Endodermal cell (in vitro differentiated cells): ENCODE data around the gene RND3. TPM values are rescaled to one million over a fixed set of nuclear protein-coding genes. Genes with fewer than 3 reads are reported as not detected.

Experiments used
- DNase-seq: peaks from one replicate; pipeline ENCODE4 v3.0.0-alpha.2; 2017
- H3K27ac ChIP-seq: 2 replicates; pipeline ENCODE4 v1.5.1; 2013; ENCODE audit warnings: mild to moderate bottlenecking, low read depth, low read length, moderate library complexity
- H3K27me3 ChIP-seq: 2 replicates; pipeline ENCODE4 v1.6.1; 2013; ENCODE audit warnings: mild to moderate bottlenecking, low read length, moderate library complexity; ENCODE audit not compliant: insufficient read depth, control insufficient read depth, poor library complexity, severe bottlenecking
- H3K36me3 ChIP-seq: 2 replicates; pipeline ENCODE4 v1.7.0; 2013; ENCODE audit warnings: mild to moderate bottlenecking, low read length, moderate library complexity; ENCODE audit not compliant: control insufficient read depth, insufficient read depth
- H3K4me1 ChIP-seq: one replicate; pipeline ENCODE4 v1.7.0; 2013; ENCODE audit warnings: low read length; ENCODE audit not compliant: control insufficient read depth, insufficient read depth
- H3K4me3 ChIP-seq: 2 replicates; pipeline ENCODE4 v1.5.1; 2013; ENCODE audit warnings: mild to moderate bottlenecking, low read length, moderate library complexity
- H3K9ac ChIP-seq: 2 replicates; pipeline ENCODE4 v1.6.1; 2013; ENCODE audit warnings: mild to moderate bottlenecking, low read length, moderate library complexity; ENCODE audit not compliant: poor library complexity, severe bottlenecking; ENCODE audit errors: extremely low read depth
- H3K9me3 ChIP-seq: 2 replicates; pipeline ENCODE4 v1.6.1; 2013; ENCODE audit warnings: mild to moderate bottlenecking, low read length, moderate library complexity; ENCODE audit not compliant: control insufficient read depth
- H3K27ac Mint-ChIP-seq: 2 replicates; pipeline ENCODE4 v1.8.0; 2020; ENCODE audit warnings: mixed read lengths
- H3K27me3 Mint-ChIP-seq: 2 replicates; pipeline ENCODE4 v1.8.0; 2021; ENCODE audit warnings: mild to moderate bottlenecking, mixed read lengths; ENCODE audit not compliant: insufficient read depth
- H3K36me3 Mint-ChIP-seq: 2 replicates; pipeline ENCODE4 v1.8.0; 2020; ENCODE audit warnings: low read depth, mixed read lengths
- H3K4me1 Mint-ChIP-seq: 2 replicates; pipeline ENCODE4 v1.8.0; 2020; ENCODE audit warnings: mixed read lengths
- H3K4me3 Mint-ChIP-seq: 2 replicates; pipeline ENCODE4 v1.8.0; 2020; ENCODE audit warnings: mild to moderate bottlenecking, moderate library complexity, mixed read lengths
- H3K9me3 Mint-ChIP-seq: 2 replicates; pipeline ENCODE4 v1.8.0; 2020; ENCODE audit warnings: mild to moderate bottlenecking, mixed read lengths
- CTCF ChIP-seq: fragments of 200-600 bp; sonication (generic); conservative IDR thresholded peaks from 2 replicates; pipeline ENCODE4 v1.5.0; 2021; ENCODE audit warnings: antibody characterized with exemption, mild to moderate bottlenecking
- WGBS, 2 experiments: methylation state at CpG; one replicate each; pipeline versions ENCODE4 v1.1.5 to v1.1.7; 2013; ENCODE audit warnings: missing lambda C conversion rate in 2 of 2, mixed read lengths in 1 of 2; ENCODE audit not compliant: insufficient coverage in 1 of 2, insufficient read length in 1 of 2; 5-methylcytosine and 5-hydroxymethylcytosine counted together
- total RNA-seq, 2 donors: library from RNA; stranded (reverse); fragmentation: NEBNext Ultra II Directional in 1 of 2; extraction: Animal tissue kit (Norgen Biotek cat#: 25700) in 1 of 2; gene quantifications; 2 replicates in 1 of 2; 3 replicates in 1 of 2; pipeline ENCODE4 v1.2.1, GENCODE V29; 2021

The RND3 gene
- total RNA-seq, 2 donors from 2014 or later: 1.3 to 7.8 TPM

GRCh38 chr2:150495001-150495400 lies 7.5 kb upstream of the RND3 start:
- 89 to 100% methylated on average over 1 to 2 of the region's 2 CpGs for WGBS, 2 experiments
- Mint-ChIP-seq H3K4me1 (no peaks in the 10 kb centered on the region), H3K9me3 (no peaks in the 10 kb centered on the region), H3K36me3 (no peaks in the 10 kb centered on the region), H3K27me3 (peaks cover 7% of the 10 kb centered on the region), H3K27ac (no peak overlapping the region), H3K4me3 (no peak overlapping the region)
- no peaks in the 10 kb centered on the region for H3K4me1 ChIP-seq
- no peaks in the 10 kb centered on the region for H3K9me3 ChIP-seq
- H3K27ac ChIP-seq: no peak overlapping the region
- H3K27me3 ChIP-seq: peaks cover 7% of the 10 kb centered on the region
- H3K4me3 ChIP-seq: no peak overlapping the region
- TF ChIP-seq CTCF: no peak
- H3K9ac ChIP-seq: no peak overlapping the region
- no peak for DNase-seq
- H3K36me3 ChIP-seq: no peaks in the 10 kb centered on the region

GRCh38 chr2:150494234-150494945 lies 6.9 kb upstream of the RND3 start:
- WGBS, 2 experiments: 85 to 100% methylated on average over 3 of the region's 4 CpGs
- no peaks in the 10 kb centered on the region for H3K4me1 ChIP-seq
- H3K9me3 ChIP-seq: no peaks in the 10 kb centered on the region
- Mint-ChIP-seq H3K27ac (no peak overlapping the region), H3K4me3 (no peak overlapping the region), H3K36me3 (no peaks in the 10 kb centered on the region), H3K9me3 (no peaks in the 10 kb centered on the region), H3K27me3 (peaks cover 10% of the 10 kb centered on the region), H3K4me1 (no peaks in the 10 kb centered on the region)
- TF ChIP-seq CTCF: no peak
- no peak overlapping the region for H3K4me3 ChIP-seq
- peaks cover 7% of the 10 kb centered on the region for H3K27me3 ChIP-seq
- no peak overlapping the region for H3K27ac ChIP-seq
- H3K9ac ChIP-seq: no peak overlapping the region
- no peaks in the 10 kb centered on the region for H3K36me3 ChIP-seq
- DNase-seq: no peak

GRCh38 chr2:150491943-150492342 lies 4.5 kb upstream of the RND3 start:
- Histone ChIP-seq H3K27me3 (peaks cover 7% of the 10 kb centered on the region), H3K4me1 (peaks cover 3% of the 10 kb centered on the region), H3K36me3 (no peaks in the 10 kb centered on the region), H3K27ac (no peak overlapping the region), H3K9me3 (no peaks in the 10 kb centered on the region), H3K4me3 (no peak overlapping the region), H3K9ac (no peak overlapping the region)
- no peak for DNase-seq
- Mint-ChIP-seq H3K36me3 (no peaks in the 10 kb centered on the region), H3K4me1 (peaks cover 10% of the 10 kb centered on the region), H3K4me3 (no peak overlapping the region), H3K27me3 (peaks cover 12% of the 10 kb centered on the region), H3K27ac (no peak overlapping the region), H3K9me3 (no peaks in the 10 kb centered on the region)
- no peak for TF ChIP-seq CTCF
- 92 to 100% methylated on average over 2 of the region's 2 CpGs for WGBS, 2 experiments
